Measurements from ENCODE around the gene ABCA13.

- TF ChIP-seq CTCF (IDR thresholded peaks at IDR 0.05) (no peak), POLR2A (IDR thresholded peaks at IDR 0.05) (no peak)
These were observed 494.3 kb downstream of the ABCA13 start for GRCh38 chr7:48665353-48666135.
